Activated naive CD8-positive, alpha-beta T cell treated with anti-CD3 and anti-CD28 coated beads, Interleukin-2, amount 50 U/mL, for 16 hours (primary cell): ENCODE data around the gene FNDC1.

Experiments
- DNase-seq: peaks from one replicate; pipeline ENCODE4 v3.0.0-alpha.2; 2020; ENCODE audit warnings: low read depth, low spot score

FNDC1 gene

GRCh38 chr6:159204605-159205004 is 35.4 kb downstream of the FNDC1 start:
- DNase-seq, result no peak

- DNase-seq, result no peak
These were observed 42.8 kb downstream of the FNDC1 start for GRCh38 chr6:159212028-159212427.

DNA sequence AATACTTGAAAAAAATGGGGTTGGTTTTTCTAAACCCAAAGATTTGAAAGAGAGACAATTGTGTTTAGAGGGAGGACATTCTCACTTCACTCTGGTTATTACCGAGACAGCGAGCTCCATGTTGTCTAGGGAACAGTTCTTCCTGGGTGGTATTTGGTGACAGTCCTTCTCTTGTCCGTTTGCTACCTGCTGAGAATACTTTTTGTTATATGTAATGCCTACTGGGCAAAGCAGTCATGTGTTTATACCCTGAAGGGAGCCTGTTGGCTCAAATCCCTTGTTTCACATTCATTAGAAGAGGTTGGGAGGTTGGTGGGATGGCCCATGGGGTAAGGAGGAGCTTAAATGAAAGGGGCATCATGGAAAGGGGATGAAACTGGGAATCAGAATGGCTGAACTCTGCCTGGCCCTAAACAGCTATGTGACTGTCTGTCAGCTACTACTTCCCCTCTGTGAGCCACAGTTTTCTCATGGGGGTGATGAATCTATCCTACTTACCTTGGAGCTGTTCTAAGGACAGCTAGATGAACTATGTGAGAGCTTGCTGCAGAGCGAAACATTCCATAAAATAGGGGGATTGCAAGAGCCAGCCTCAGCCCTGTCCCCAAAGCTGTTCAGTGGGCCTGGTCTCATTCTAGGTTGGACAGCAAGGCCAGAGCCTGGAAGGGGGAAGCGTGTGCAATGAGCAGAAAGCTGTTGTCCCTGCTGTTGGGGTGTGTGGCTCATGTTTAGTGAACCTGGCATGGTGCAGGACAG is 43.5 kb downstream of the FNDC1 start:
- no peak for DNase-seq

DNA sequence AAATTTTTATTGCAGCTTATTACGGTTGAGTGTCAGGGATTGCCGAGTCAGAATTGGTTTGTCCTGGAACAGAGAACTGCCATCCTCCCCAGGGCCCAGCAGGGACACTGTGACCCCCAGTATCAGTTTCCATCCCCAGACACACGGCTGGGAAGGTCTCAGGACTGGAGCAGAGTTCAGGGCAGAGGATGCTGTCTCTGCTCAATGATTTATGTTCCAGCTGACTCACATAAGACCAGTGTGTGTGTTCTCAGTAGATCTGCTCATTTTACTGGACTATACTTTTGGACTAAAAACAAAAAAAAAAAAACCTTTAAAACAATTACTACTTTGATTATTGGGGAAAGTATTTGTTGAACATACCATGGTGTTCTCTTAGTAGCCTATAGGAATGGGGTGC is 44.2 kb downstream of the FNDC1 start:
- no peak for DNase-seq

DNA sequence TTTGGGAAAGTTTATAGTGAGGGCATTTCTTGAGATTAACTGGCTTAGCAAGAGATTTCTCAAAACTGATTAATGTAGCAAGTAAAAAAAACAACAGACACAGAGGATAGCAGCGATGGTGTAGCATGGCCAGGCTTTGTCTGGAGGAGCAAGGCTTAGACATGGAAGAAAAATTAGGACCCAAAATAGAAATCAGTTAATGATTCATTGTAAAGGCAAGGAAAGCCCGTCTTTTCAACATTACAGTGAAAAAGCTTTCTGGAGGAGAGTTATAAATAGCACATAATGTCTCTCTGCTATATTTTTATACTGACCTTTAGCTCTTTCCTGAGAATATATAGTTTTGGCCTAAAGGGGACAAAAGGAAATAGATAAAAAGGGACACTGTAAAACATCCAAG is 45.1 kb downstream of the FNDC1 start:
- no peak for DNase-seq

DNA sequence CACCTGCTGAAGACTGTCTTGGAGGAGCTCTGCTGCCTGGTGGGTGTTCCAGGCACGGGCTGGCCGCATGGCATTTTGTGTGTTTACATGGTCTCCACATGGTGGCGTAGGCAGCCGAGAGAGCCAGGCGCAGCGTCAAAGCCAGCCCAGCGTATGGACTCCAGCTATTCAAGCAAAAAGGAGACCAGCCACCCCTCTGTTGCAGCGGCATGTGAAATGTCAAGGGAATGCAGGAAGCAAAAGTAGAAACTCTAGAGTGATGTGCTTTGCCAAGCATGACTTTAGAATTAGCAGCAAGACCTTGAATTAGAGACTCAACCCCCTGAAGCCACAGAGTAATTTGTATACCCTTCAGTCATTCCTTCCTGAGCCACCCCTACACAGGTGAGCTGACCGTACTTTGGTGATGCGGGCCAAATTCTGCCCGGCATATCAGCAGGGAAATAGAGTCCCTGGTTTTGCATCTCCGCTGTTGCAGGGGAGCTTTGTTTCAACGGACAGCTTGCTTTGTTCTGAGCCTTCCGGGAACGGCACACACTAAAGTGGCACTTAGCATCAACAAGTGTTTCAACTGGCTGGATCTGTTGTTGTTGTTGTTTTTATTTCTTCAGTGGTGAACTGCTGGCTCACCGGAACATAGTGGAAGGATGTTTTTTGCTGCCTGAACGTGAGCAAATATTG is 48.5 kb downstream of the FNDC1 start:
- DNase-seq, result no peak

DNA sequence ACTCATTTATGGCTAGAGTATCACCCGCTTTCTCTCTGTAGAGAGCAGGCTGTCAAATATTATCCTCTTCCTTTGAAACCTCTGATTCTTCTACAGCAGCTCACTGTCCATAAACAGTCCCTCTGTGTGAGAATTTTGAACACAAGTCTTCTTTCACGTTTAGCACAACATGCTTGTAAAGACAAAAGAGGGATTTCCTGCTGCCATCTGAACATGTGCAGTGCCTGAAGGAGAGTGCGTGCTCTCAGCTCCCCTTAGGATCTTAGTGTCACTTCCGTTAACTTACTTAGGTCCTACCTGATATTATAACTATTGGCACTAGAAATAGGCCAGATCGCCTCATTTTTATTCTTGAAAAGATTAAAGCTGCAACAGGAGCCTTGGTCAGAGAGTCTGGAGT is 50.9 kb downstream of the FNDC1 start:
- DNase-seq, result no peak

DNA sequence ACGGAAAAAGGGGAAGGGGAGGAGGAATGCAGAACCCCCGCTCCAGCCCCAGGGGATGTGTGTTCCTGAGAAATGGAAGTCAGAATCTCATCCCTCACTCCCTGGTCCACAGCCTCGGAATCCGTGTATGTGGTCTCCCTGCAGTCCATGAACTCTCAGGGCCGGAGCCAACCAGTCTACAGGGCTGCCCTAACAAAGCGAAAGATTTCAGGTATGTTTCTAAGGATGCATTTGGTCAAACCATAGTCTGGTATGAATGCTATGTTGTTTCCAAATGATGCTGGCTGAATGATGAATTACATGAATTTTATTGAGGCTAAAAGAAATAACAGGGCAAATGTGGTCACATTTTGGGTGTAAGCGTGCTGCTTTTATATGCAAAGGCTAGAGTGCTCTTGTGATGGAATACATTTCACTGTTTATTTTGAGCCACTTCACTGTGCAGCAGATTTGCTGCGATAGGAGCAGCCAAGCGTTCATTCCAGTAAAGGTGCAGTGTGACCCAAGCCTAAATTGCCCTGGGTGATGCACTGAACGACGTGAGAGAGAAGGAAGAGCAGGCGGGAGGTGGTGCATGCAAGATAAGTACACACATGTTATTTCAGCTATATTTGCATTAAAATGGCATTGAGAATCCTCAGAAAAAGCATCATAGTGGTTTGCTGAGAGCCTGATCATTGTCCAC is 52.4 kb downstream of the FNDC1 start:
- DNase-seq, result no peak

- DNase-seq, result no peak
These were observed 55.3 kb downstream of the FNDC1 start for GRCh38 chr6:159224452-159224851.

- DNase-seq, result no peak
These were observed 60.5 kb downstream of the FNDC1 start for GRCh38 chr6:159229651-159230051.

GRCh38 chr6:159232106-159232645 is 63.0 kb downstream of the FNDC1 start:
- no peak for DNase-seq

GRCh38 chr6:159232751-159233150 is 63.6 kb downstream of the FNDC1 start:
- DNase-seq, result no peak

DNA sequence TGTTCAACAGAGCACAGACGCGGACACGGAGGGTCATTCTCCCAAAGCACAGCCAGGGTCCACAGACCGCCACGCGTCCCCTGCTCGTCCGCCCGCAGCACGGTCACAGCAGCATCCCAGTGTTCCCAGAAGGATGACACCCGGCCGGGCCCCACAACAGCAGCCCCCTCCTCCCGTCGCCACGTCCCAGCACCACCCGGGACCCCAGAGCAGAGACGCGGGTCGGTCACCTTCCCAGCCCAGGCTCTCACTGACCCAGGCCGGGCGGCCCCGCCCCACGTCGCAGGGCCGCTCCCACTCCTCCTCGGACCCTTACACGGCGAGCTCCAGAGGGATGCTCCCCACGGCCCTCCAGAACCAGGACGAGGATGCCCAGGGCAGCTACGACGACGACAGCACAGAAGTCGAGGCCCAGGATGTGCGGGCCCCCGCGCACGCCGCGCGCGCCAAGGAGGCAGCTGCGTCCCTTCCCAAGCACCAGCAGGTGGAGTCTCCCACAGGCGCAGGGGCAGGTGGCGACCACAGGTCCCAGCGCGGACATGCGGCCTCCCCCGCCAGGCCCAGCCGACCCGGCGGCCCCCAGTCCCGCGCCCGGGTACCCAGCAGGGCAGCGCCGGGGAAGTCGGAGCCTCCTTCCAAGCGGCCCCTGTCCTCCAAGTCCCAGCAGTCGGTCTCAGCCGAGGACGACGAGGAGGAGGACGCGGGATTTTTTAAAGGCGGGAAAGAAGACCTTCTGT is 64.3 kb downstream of the FNDC1 start:
- no peak for DNase-seq

GRCh38 chr6:159234102-159234553 is 64.9 kb downstream of the FNDC1 start:
- no peak for DNase-seq

GRCh38 chr6:159238920-159239558 is 69.8 kb downstream of the FNDC1 start:
- no peak for DNase-seq

DNA sequence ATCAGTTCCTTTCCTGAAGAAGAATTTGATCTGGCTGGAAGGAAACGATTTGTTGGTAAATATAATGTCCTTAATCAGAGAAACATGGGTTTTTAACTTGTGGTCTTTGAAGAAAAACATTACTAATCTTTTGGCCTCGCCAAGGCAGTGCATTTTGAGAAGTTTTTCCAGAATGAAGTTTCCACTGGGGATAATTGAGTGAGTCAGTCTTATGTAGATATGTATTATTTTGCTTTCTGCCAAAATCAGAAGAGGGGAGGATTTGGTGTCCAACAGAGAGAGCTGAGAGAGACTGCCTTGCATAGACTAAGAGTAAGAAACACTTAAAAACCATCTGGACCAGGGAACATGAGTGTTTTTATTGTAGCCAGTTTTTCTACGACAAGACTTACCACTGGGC is 79.9 kb downstream of the FNDC1 start:
- no peak for DNase-seq

DNA sequence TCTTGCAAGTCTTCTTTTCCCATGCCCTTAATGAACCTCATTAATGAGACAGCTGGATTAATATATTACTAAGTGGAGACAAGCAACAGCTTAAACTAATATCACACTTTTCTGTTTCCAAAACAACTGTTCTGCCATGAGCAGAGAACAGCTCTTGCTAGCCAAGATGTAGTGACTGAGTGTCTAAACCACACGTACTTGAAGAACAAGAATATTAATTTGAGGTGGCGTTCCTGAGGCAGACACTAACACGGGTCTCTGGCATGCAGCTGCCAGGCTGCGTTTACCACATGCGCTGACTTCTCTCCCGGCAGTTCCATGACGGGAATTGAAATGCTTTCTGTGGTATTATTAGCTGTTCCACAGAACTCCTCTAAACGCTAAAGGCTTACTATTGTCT is 80.6 kb downstream of the FNDC1 start:
- no peak for DNase-seq

GRCh38 chr6:159250633-159251032 is 81.4 kb downstream of the FNDC1 start:
- no peak for DNase-seq

DNA sequence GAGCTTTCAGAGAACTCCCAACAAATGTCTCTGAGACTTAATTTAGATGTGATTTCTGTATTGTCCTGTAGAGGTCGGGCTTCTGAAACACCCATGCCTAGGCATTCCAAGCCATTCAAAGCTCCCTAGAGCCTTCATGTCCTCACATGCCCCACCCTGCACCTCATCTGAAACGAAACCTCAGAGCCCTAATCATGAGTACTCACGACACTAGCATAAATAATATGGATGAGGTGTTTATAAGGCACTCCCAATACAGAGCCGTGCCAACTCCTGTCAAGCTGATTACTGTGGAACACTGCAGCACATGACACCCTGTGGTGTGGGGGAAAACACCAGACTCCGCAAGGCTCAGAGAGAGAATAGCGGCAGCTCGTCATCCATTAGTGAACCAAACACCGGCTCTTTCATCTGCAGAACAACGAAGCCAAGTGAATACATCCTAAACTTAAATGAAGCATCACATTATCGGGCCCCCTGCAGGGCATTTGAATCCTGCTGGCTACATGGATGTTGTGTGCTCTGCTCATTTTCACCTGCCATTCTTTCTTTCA is 83.8 kb downstream of the FNDC1 start:
- DNase-seq, result no peak

- DNase-seq, result no peak
These were observed 85.0 kb downstream of the FNDC1 start for GRCh38 chr6:159254186-159254585.

DNA sequence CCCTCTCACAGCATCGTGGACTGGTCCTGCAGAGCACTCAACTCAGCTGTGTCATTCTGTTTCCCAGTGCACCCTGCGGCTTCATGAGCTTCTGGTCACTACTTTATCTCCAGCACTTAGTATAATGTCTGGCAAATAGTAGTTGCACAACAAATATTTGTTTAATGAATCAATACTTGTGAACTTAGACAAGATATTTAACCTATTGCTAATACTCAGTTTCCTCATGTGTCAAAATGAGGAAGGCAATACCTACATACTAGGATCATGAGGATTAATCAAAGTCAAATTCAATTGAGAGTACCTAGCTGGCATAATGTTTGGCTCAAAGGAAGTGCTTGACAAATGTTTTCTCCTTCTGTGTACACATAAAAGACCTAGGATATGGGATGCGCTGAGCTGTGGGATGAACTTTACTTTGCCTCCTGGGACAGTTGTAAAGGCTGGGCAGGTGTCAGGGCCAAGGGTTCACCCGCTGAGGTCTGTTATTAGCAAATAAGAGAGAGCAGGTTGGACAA is 86.3 kb downstream of the FNDC1 start:
- no peak for DNase-seq
